Measurements from ENCODE around the gene THADA. TPM values are rescaled to one million over a fixed set of nuclear protein-coding genes. Genes with fewer than 3 reads are reported as not detected.

The THADA gene
- total RNA-seq, 1 donor from 2014 or later, result 29.3 TPM

DNA sequence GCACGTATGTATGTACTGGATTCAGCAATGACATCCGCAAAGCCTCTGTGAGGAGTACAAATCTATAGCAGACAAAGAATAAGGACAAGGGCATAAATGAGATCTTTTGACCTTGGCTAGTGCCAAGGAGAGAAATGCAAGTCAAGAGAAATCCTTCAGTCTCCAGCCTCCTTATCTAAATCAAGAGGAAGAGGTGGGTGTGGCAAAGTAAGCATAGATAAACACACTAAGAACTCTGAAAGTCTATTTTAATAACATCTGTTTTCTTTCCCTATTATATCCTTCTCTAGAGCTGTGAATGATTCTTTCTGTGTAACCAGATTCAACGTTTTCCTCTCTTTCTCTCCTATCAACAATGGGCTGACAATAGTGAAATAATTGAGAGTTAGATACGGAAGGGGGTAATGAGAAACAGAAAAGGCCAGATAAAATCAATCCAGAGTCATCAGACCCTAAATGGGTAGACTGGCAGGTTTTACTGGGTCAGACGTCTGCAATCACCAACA lies 250.9 kb downstream of the THADA start:
- no peaks in the 10 kb centered on the region for H3K79me2 ChIP-seq (ENCODE audit: low read depth)
- TF ChIP-seq EZH2phosphoT487 (IDR thresholded peaks at IDR 0.05), result no peak
- DNase-seq (ENCODE audit: low spot score), result no peak
- Mint-ChIP-seq H3K27me3 (ENCODE audit: insufficient read depth, low read depth) (peaks cover 5% of the 10 kb centered on the region), H3K9me3 (no peaks in the 10 kb centered on the region), H3K4me3 (no peak overlapping the region), H3K4me1 (peaks cover 74% of the 10 kb centered on the region), H3K27ac (peak overlapping the region; percentile 40), H3K36me3 (peaks cover 2% of the 10 kb centered on the region)
- no peak overlapping the region for H3K4me3 ChIP-seq
- H3K27me3 ChIP-seq, result no peaks in the 10 kb centered on the region
- peak overlapping the region; percentile 39 for H3K4me2 ChIP-seq
- H3K27ac ChIP-seq, result no peak overlapping the region
- no peak overlapping the region for H2AFZ ChIP-seq (replicated peaks)
- no peak overlapping the region for H3K9ac ChIP-seq
- peaks cover 37% of the 10 kb centered on the region for H3K4me1 ChIP-seq
- H3K9me3 ChIP-seq (ENCODE audit: low read depth), result no peaks in the 10 kb centered on the region
- no peaks in the 10 kb centered on the region for H3K36me3 ChIP-seq
- peaks cover 14% of the 10 kb centered on the region for H3F3A ChIP-seq (ENCODE audit: low read depth)
- H4K20me1 ChIP-seq (ENCODE audit: low read depth), result no peaks in the 10 kb centered on the region

DNA sequence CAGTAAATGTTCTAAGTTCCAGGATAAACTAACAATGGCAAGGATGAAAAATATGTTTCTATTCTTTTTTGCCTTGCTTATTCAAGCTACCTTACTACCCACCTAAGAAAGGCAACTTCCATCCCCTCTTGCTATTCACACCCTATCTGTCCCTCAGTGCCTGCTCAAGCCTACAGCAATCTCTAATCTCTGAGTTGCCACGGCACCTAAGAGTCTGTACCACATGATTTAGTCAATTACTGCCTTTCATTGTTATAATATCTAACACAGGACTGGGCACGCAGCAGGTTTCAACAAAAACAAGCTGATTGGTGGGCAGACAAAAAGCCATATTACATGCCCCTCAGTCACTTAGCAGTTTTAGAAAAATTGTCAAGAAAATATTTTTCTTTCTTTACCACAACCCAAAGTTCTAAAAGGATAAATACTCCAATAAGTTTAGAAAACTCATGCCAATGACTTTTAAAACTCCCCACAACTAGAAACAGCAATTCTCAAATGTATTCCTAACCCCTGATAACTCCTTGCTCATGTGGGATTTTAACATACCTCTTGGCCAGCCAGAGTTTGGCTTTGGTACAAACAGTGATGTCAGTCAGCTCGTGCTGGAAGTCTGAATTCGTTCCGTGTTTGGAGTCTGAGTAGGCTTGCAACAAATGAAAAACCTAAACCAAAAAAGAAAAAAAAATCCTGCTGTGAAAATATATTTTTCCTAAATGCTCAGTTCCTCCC lies 252.1 kb downstream of the THADA start:
- Mint-ChIP-seq H3K27ac (no peak overlapping the region), H3K4me1 (peaks cover 62% of the 10 kb centered on the region), H3K36me3 (peaks cover 2% of the 10 kb centered on the region), H3K9me3 (no peaks in the 10 kb centered on the region), H3K4me3 (no peak overlapping the region), H3K27me3 (ENCODE audit: insufficient read depth, low read depth) (peaks cover 7% of the 10 kb centered on the region)
- no peak overlapping the region for H3K27ac ChIP-seq
- no peaks in the 10 kb centered on the region for H3K36me3 ChIP-seq
- H2AFZ ChIP-seq (replicated peaks), result no peak overlapping the region
- no peaks in the 10 kb centered on the region for H3K9me3 ChIP-seq (ENCODE audit: low read depth)
- H4K20me1 ChIP-seq (ENCODE audit: low read depth), result no peaks in the 10 kb centered on the region
- H3K27me3 ChIP-seq, result no peaks in the 10 kb centered on the region
- no peak overlapping the region for H3K4me2 ChIP-seq
- no peaks in the 10 kb centered on the region for H3K79me2 ChIP-seq (ENCODE audit: low read depth)
- H3F3A ChIP-seq (ENCODE audit: low read depth), result peaks cover 14% of the 10 kb centered on the region
- H3K4me3 ChIP-seq, result no peak overlapping the region
- H3K9ac ChIP-seq, result no peak overlapping the region
- H3K4me1 ChIP-seq, result peaks cover 37% of the 10 kb centered on the region
- DNase-seq (ENCODE audit: low spot score), result no peak
- TF ChIP-seq EZH2phosphoT487 (IDR thresholded peaks at IDR 0.05), result no peak

DNA sequence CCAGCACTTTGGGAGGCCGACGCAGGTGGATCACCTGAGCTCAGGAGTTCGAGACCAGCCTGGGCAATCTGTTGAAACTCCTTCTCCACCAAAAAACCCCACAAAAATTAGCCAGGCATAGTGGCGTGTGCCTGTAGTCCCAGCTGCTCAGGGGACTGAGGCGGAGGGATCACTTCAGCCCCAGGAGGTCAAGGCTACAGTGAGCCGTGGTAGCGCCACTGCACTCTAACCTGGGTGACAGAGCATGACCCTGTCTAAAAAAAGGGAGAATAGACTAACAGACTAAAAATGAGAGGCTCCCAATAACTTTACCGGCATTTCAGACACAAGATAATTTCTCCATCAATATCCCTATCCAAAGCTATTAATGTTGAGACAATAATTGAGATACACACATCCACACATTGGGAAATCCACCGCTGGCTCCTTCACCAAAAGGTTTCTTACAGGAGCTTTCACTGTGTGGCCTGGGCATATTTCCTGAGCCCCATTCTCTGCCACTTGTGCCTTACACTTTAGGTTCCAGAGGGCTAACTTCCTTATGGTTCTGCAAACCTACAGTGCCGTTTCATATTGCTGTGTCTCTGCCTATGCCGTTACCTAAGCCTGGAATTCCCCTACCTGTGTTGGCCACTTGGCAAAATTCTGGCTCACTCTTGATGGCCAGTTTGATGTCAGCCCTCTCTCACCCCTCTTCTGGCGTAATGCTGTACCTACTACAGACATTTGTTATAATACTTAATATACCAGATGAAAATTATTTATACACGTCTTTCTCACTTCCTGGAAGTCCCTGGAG lies 253.7 kb downstream of the THADA start:
- Mint-ChIP-seq H3K4me3 (no peak overlapping the region), H3K27me3 (ENCODE audit: insufficient read depth, low read depth) (peaks cover 6% of the 10 kb centered on the region), H3K4me1 (peaks cover 53% of the 10 kb centered on the region), H3K9me3 (no peaks in the 10 kb centered on the region), H3K36me3 (peaks cover 2% of the 10 kb centered on the region), H3K27ac (no peak overlapping the region)
- no peaks in the 10 kb centered on the region for H4K20me1 ChIP-seq (ENCODE audit: low read depth)
- no peaks in the 10 kb centered on the region for H3K36me3 ChIP-seq
- H3K79me2 ChIP-seq (ENCODE audit: low read depth), result no peaks in the 10 kb centered on the region
- H3K4me2 ChIP-seq, result no peak overlapping the region
- no peak overlapping the region for H3K4me3 ChIP-seq
- no peaks in the 10 kb centered on the region for H3K9me3 ChIP-seq (ENCODE audit: low read depth)
- no peak for TF ChIP-seq EZH2 (IDR thresholded peaks at IDR 0.05)
- TF ChIP-seq EZH2phosphoT487 (IDR thresholded peaks at IDR 0.05), result no peak
- TF ChIP-seq CTCF (IDR thresholded peaks at IDR 0.05), result no peak
- no peak overlapping the region for H3K9ac ChIP-seq
- peaks cover 37% of the 10 kb centered on the region for H3K4me1 ChIP-seq
- peaks cover 14% of the 10 kb centered on the region for H3F3A ChIP-seq (ENCODE audit: low read depth)
- no peaks in the 10 kb centered on the region for H3K27me3 ChIP-seq
- H3K27ac ChIP-seq, result no peak overlapping the region
- no peak for DNase-seq (ENCODE audit: low spot score)
- no peak overlapping the region for H2AFZ ChIP-seq (replicated peaks)

GRCh38 chr2:43340945-43341356 lies 254.9 kb downstream of the THADA start:
- Histone ChIP-seq H3K9me3 (ENCODE audit: low read depth) (no peaks in the 10 kb centered on the region), H3K36me3 (no peaks in the 10 kb centered on the region), H2AFZ (replicated peaks) (no peak overlapping the region), H4K20me1 (ENCODE audit: low read depth) (no peaks in the 10 kb centered on the region), H3F3A (ENCODE audit: low read depth) (peaks cover 10% of the 10 kb centered on the region), H3K27me3 (no peaks in the 10 kb centered on the region), H3K9ac (no peak overlapping the region), H3K4me3 (no peak overlapping the region), H3K27ac (no peak overlapping the region), H3K79me2 (ENCODE audit: low read depth) (no peaks in the 10 kb centered on the region), H3K4me2 (no peak overlapping the region), H3K4me1 (peaks cover 32% of the 10 kb centered on the region)
- no peak for DNase-seq (ENCODE audit: low spot score)
- Mint-ChIP-seq H3K27me3 (ENCODE audit: insufficient read depth, low read depth) (peaks cover 7% of the 10 kb centered on the region), H3K4me3 (no peak overlapping the region), H3K27ac (no peak overlapping the region), H3K36me3 (peaks cover 2% of the 10 kb centered on the region), H3K4me1 (peaks cover 52% of the 10 kb centered on the region), H3K9me3 (no peaks in the 10 kb centered on the region)
- TF ChIP-seq CTCF (IDR thresholded peaks at IDR 0.05), result no peak
- no peak for TF ChIP-seq EZH2 (IDR thresholded peaks at IDR 0.05)
- TF ChIP-seq EZH2phosphoT487 (IDR thresholded peaks at IDR 0.05), result no peak

Data from neural progenitor cell (in vitro differentiated cells).